C1 segment of cervical spinal cord (tissue), 14 donors: ENCODE results near the gene MORN1.
"Not testable (repeated sequence)": the region's sequence is repeated elsewhere in the genome, so short reads cannot be mapped to it uniquely, and the experiment has no call there.

Experiments used
- DNase-seq, 14 donors: peaks; one replicate each; lab custom pipeline; 2025; lab: John Stamatoyannopoulos, UW

The MORN1 gene

GRCh38 chr1:2339206-2340085 lies 51.9 kb downstream of the MORN1 start:
- no peak for DNase-seq

- DNase-seq, result no peak
Observed at GRCh38 chr1:2337501-2337900, 53.9 kb downstream of the MORN1 start.

- DNase-seq, result no peak
Observed at GRCh38 chr1:2337081-2337480, 54.3 kb downstream of the MORN1 start.

GRCh38 chr1:2336499-2336898 lies 54.9 kb downstream of the MORN1 start:
- DNase-seq, result no peak

GRCh38 chr1:2335721-2336455 lies 55.5 kb downstream of the MORN1 start:
- no peak for DNase-seq

GRCh38 chr1:2334883-2335534 lies 56.3 kb downstream of the MORN1 start:
- DNase-seq, result no peak

- no peak for DNase-seq
Observed at GRCh38 chr1:2334366-2334765, 57.0 kb downstream of the MORN1 start.

- DNase-seq, result not testable (repeated sequence)
Observed at GRCh38 chr1:2331580-2331979, 59.8 kb downstream of the MORN1 start.

- DNase-seq, result no peak
Observed at GRCh38 chr1:2331200-2331544, 60.2 kb downstream of the MORN1 start.

GRCh38 chr1:2330519-2331199 lies 60.7 kb downstream of the MORN1 start:
- no peak for DNase-seq

GRCh38 chr1:2330035-2330434 lies 61.3 kb downstream of the MORN1 start:
- DNase-seq, result no peak

GRCh38 chr1:2328676-2329455 lies 62.5 kb downstream of the MORN1 start:
- no peak for DNase-seq

GRCh38 chr1:2327841-2328240 lies 63.5 kb downstream of the MORN1 start:
- DNase-seq, result no peak

GRCh38 chr1:2327162-2327561 lies 64.2 kb downstream of the MORN1 start:
- not testable (repeated sequence) for DNase-seq

- DNase-seq, result no peak
Observed at GRCh38 chr1:2326524-2326923, 64.8 kb downstream of the MORN1 start.

- DNase-seq, result no peak
Observed at GRCh38 chr1:2324553-2325366, 66.6 kb downstream of the MORN1 start.

GRCh38 chr1:2323451-2323974 lies 67.8 kb downstream of the MORN1 start:
- DNase-seq, result no peak

- peak in 5 of 14 donors; percentile 52 to 75 (median 66) for DNase-seq
Observed at GRCh38 chr1:2322581-2323211, 68.7 kb downstream of the MORN1 start.

GRCh38 chr1:2322065-2322571 lies 69.2 kb downstream of the MORN1 start:
- DNase-seq, result peak in 7 of 14 donors; percentile 22 to 75 (median 48)
